Left lung (tissue), 10 donors: ENCODE results near the gene NYAP2. TPM values are rescaled to one million over a fixed set of nuclear protein-coding genes. Genes with fewer than 3 reads are reported as not detected.

Source experiments
- ATAC-seq: fragments of 200-7000 bp; cut with Tn5 transposase; one replicate; pipeline ENCODE4 v1.9.1; 2020; ENCODE audit warnings: moderate library complexity
- DNase-seq, 4 donors: peaks; one replicate each; pipeline ENCODE4 v3.0.0-alpha.2; 2013 to 2020
- H3K27ac ChIP-seq, 2 donors: fragments of 200-600 bp; sonication (generic) in 1 of 2; one replicate each; pipeline versions ENCODE4 v1.5.0 to v1.8.0; 2020 to 2021
- H3K27me3 ChIP-seq, 2 donors: fragments of 200-600 bp; sonication (generic) in 1 of 2; one replicate each; pipeline versions ENCODE4 v1.5.0 to v1.8.0; 2020 to 2021
- H3K36me3 ChIP-seq, 2 donors: fragments of 200-600 bp; sonication (generic) in 1 of 2; one replicate each; pipeline versions ENCODE4 v1.5.0 to v1.8.0; 2020 to 2021
- H3K4me1 ChIP-seq, 2 donors: fragments of 200-600 bp; one replicate each; pipeline ENCODE4 v1.8.0; 2021
- H3K4me3 ChIP-seq, 2 donors: fragments of 200-600 bp; sonication (generic) in 1 of 2; one replicate each; pipeline versions ENCODE4 v1.5.0 to v1.8.0; 2020 to 2021; ENCODE audit warnings: mild to moderate bottlenecking in 1 of 2
- H3K9me3 ChIP-seq, 2 donors: fragments of 200-600 bp; sonication (generic) in 1 of 2; one replicate each; pipeline versions ENCODE4 v1.5.0 to v1.8.0; 2020 to 2021
- intact Hi-C, 2 donors: fragments of 100-400 bp; cut with DNase I; formaldehyde crosslinking; loops; one replicate each; pipeline versions ENCODE4 v1.11.2 to v1.14.2; 2022
- polyA plus RNA-seq, 6 donors: library from polyadenylated mRNA; unstranded; fragments of 120-200 nt; gene quantifications; one replicate each; pipeline ENCODE4 v1.2.1, GENCODE V29; 2013; ENCODE audit not compliant: insufficient read length in 6 of 6
- total RNA-seq, 2 donors: library from RNA; stranded (reverse); fragmentation: NEBNext Ultra II Directional; extraction: Animal tissue kit (Norgen Biotek cat#: 25700); gene quantifications; one replicate each; pipeline ENCODE4 v1.2.1, GENCODE V29; 2021
- TF ChIP-seq, protein P1 (sequence below), 2 donors: fragments of 200-600 bp; sonication (generic) in 1 of 2; IDR thresholded peaks; one replicate each; pipeline versions ENCODE4 v1.5.0 to v1.8.0; 2021; ENCODE audit warnings: antibody characterized with exemption in 2 of 2
- donor health status: DM: no; HTN: yes; CAD: no.
- donor health status: DM: no; HTN: no; CAD: no.

The NYAP2 gene
- total and polyA plus RNA-seq, 8 donors: 0.04 to 1.0 (median 0.07) TPM

DNA sequence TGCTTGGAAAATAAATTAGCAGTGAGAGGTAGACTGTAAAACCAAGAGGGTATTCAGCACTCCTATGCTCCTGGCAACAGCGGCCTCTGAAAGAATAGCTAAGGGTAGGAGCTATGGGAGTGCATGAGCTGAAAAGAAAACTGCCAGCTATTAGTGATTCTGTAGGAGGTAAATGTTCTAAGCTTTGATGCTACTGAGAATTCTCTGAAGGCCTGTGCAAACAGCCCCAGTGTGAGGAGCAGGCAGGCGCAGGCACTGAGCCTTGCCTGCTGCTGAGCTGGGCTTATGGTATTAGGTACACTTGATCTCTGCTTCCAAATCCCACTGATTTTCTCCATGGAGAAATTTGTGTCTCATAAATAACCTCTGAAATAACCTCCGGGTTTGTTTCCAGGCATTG lies 86.7 kb downstream of the NYAP2 start:
- H3K27me3 ChIP-seq: no peaks in the 10 kb centered on the region
- intact Hi-C loops: no loop called here
- H3K4me1 ChIP-seq: no peaks in the 10 kb centered on the region
- no peak overlapping the region for H3K4me3 ChIP-seq
- H3K36me3 ChIP-seq: no peaks in the 10 kb centered on the region
- TF ChIP-seq, protein P1, sequence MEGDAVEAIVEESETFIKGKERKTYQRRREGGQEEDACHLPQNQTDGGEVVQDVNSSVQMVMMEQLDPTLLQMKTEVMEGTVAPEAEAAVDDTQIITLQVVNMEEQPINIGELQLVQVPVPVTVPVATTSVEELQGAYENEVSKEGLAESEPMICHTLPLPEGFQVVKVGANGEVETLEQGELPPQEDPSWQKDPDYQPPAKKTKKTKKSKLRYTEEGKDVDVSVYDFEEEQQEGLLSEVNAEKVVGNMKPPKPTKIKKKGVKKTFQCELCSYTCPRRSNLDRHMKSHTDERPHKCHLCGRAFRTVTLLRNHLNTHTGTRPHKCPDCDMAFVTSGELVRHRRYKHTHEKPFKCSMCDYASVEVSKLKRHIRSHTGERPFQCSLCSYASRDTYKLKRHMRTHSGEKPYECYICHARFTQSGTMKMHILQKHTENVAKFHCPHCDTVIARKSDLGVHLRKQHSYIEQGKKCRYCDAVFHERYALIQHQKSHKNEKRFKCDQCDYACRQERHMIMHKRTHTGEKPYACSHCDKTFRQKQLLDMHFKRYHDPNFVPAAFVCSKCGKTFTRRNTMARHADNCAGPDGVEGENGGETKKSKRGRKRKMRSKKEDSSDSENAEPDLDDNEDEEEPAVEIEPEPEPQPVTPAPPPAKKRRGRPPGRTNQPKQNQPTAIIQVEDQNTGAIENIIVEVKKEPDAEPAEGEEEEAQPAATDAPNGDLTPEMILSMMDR (IDR thresholded peaks at IDR 0.05): no peak
- no peak for DNase-seq
- no peak for ATAC-seq
- no peak overlapping the region for H3K27ac ChIP-seq
- no peaks in the 10 kb centered on the region for H3K9me3 ChIP-seq

DNA sequence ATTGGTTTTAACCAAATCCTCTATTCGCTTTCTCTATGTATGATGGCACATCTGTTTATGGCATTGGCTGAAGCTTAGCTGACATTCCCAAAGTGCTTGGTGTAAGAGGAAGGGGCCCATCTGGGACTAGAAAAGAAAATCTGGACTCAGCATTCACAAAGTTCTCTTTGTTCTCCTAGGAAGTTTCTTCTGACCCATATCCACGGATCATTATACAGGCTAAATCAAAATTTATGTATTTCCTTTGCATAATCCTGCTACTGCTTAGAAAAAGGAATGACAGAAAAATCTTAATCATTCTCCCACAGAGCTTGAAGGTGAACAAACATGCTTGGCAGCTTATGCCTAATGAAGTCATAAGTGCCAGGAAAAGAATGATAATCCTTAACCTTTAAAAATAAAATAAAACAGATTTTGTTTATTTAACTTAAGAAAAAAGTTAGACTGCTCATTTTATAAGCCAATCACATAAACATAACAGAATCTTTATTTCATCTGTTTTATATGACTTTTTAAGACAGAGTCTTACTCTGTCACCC lies 88.4 kb downstream of the NYAP2 start:
- ATAC-seq (no peak), DNase-seq (no peak)
- TF ChIP-seq, protein P1 (IDR thresholded peaks at IDR 0.05): no peak
- Histone ChIP-seq H3K36me3 (no peaks in the 10 kb centered on the region), H3K27ac (no peak overlapping the region), H3K27me3 (no peaks in the 10 kb centered on the region), H3K9me3 (no peaks in the 10 kb centered on the region), H3K4me3 (no peak overlapping the region), H3K4me1 (no peaks in the 10 kb centered on the region)
- intact Hi-C loops: no loop called here

DNA sequence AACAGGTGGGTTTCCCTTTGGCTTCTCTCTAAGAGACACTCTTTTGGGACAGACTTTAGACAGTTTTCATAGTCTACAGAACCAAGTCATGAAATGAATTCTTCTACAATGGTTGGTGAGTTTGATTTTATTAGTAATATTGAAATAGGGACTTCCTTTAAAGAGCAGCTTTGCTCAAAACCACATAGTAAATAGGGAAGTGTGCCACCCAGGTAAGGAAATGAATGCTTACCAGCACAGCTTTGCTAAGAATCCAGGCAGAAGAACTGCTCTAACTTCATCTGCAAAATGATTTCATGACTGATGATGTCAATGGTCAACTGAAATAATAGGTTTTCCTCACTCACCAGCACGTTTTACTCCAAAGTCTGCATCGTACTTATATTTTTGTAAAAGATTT lies 89.2 kb downstream of the NYAP2 start:
- intact Hi-C loops: no loop called here
- Histone ChIP-seq H3K36me3 (no peaks in the 10 kb centered on the region), H3K4me3 (no peak overlapping the region), H3K27me3 (no peaks in the 10 kb centered on the region), H3K4me1 (no peaks in the 10 kb centered on the region), H3K9me3 (no peaks in the 10 kb centered on the region), H3K27ac (no peak overlapping the region)
- DNase-seq: no peak
- TF ChIP-seq, protein P1 (IDR thresholded peaks at IDR 0.05): no peak
- ATAC-seq: no peak

DNA sequence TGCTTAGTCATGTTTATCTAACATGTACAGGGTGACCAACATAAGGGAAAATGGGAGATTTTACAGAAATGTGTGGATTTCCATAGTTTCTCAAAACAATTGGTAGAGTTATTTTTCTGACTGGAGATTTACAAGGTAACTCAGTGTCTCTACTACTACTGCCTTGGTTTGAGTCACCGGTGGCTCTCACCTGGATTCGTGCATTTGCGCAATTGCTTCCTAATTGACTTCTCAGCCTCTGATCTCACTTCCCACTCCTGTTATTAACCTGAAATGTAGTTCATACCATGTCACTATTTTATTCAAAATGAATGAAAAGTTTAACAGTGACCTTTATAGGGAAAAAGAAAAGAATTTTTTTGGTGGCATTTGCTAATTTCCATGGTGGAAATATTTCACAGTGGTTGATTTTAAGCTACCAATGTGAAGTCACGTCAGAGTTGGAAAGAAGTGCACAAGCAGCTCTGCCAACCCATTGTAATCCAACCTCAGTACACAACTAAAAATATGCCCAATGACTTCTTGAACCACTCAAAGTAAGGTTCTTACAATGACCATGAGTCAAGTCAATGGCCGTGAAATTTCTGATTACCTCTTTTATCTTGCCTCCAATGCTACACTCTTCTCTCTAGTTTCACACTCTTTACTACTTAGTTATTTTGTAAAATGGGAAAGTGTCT lies 94.0 kb downstream of the NYAP2 start:
- no peak for DNase-seq
- peak; percentile 83 for ATAC-seq
- intact Hi-C loops: no loop called here
- Histone ChIP-seq H3K36me3 (no peaks in the 10 kb centered on the region), H3K4me1 (no peaks in the 10 kb centered on the region), H3K27ac (no peak overlapping the region), H3K9me3 (no peaks in the 10 kb centered on the region), H3K4me3 (no peak overlapping the region), H3K27me3 (no peaks in the 10 kb centered on the region)
- TF ChIP-seq, protein P1 (IDR thresholded peaks at IDR 0.05): no peak

DNA sequence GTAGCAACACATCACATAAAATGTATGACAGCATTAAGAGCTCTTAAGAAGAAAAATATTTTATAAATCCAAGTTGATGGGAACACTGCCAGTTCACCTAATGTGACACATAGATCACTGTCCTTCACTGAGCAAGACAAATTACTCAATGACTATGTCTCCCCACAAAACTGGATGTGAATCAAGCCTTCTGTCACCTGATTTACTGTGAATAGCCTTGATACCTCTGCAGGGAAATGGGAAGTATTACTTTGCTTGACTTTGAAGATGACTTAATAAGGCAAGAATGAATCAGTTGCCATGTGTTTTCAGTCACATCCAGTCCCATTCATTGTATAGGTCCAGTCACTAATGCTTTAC lies 94.6 kb downstream of the NYAP2 start:
- no peak for DNase-seq
- peak; percentile 73 for ATAC-seq
- no peaks in the 10 kb centered on the region for H3K36me3 ChIP-seq
- H3K27ac ChIP-seq: no peak overlapping the region
- intact Hi-C loops: no loop called here
- H3K4me1 ChIP-seq: no peaks in the 10 kb centered on the region
- TF ChIP-seq, protein P1 (IDR thresholded peaks at IDR 0.05): no peak
- no peaks in the 10 kb centered on the region for H3K27me3 ChIP-seq
- H3K4me3 ChIP-seq: no peak overlapping the region
- H3K9me3 ChIP-seq: no peaks in the 10 kb centered on the region
